DND-41 (cell line): ENCODE results near the gene VAV3.

ENCODE experiments used
- EZH2 ChIP-seq: IDR thresholded peaks from 3 replicates; pipeline ENCODE4 v1.6.1; 2012; ENCODE audit warnings: borderline replicate concordance, low read depth, mild to moderate bottlenecking, moderate library complexity, low read length, inconsistent platforms; ENCODE audit not compliant: severe bottlenecking
- TF ChIP-seq, protein P1 (sequence below): IDR thresholded peaks from 2 replicates; pipeline ENCODE4 v1.5.1; 2012; ENCODE audit warnings: borderline replicate concordance, low read length, moderate library complexity, mild to moderate bottlenecking; ENCODE audit not compliant: poor library complexity, severe bottlenecking; ENCODE audit errors: extremely low read depth

GRCh38 chr1:107682467-107682866 lies 282.5 kb downstream of the VAV3 start:
- TF ChIP-seq, protein P1, sequence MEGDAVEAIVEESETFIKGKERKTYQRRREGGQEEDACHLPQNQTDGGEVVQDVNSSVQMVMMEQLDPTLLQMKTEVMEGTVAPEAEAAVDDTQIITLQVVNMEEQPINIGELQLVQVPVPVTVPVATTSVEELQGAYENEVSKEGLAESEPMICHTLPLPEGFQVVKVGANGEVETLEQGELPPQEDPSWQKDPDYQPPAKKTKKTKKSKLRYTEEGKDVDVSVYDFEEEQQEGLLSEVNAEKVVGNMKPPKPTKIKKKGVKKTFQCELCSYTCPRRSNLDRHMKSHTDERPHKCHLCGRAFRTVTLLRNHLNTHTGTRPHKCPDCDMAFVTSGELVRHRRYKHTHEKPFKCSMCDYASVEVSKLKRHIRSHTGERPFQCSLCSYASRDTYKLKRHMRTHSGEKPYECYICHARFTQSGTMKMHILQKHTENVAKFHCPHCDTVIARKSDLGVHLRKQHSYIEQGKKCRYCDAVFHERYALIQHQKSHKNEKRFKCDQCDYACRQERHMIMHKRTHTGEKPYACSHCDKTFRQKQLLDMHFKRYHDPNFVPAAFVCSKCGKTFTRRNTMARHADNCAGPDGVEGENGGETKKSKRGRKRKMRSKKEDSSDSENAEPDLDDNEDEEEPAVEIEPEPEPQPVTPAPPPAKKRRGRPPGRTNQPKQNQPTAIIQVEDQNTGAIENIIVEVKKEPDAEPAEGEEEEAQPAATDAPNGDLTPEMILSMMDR: no peak
- no peak for TF ChIP-seq EZH2
